Measurements from ENCODE around the gene UBE2C. TPM values are rescaled to one million over a fixed set of nuclear protein-coding genes. Genes with fewer than 3 reads are reported as not detected.

UBE2C gene
- total and polyA plus RNA-seq, 2 donors (not counting 1 experiment from before 2014, with no cell fraction given), result 0.54 to 2.4 TPM

DNA sequence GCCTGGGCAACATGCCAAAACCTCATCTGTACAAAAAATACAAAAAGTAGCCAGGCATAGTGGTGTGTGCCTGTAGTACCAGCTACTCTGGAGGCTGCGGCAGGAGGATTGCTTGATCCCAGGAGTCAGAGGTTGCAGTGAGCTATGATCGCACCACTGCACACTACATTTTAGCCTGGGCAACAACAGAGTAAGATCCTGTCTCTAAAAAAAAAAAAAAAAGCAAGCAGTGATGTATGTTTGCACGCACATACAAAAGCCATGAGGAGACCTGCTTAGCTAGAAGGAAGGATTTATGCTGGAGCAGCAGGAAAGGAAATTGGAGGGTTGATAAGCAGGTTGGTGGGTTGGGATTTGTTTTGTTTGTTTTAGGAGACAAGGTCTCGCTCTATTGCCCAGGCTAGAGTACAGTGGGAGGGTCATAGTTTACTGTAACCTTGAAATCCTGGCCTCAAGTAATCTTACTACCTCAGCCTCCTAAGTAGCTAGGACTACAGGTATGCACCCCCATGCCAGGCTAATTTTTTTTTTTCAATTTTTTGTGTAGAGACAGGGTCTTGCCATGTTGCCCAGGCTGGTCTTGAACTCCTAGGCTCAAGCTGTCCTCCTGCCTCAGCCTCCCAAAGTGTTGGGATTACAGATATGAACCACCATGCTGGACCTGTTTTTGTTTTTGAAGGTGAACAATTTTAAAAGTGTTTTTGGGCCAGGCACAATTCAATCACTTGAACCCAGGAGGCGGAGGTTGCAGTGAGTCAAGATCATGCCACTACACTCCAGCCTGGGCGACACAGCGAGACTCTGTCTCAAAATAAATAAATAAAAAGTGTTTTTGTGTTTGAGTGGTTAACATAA, 49.0 kb downstream of the UBE2C start:
- CTCF ChIA-PET, result interaction anchor here (0.8 to 1.6 kb wide), 3 partner anchors 28 to 109 kb away, joined by 4 to 6 read pairs (median 4); no protein-coding TSS in a partner anchor
- ATAC-seq (ENCODE audit: low read depth), result no peak
- POLR2A ChIA-PET, result interaction anchor here (0.6 kb wide), 1 partner anchor 48 kb away, joined by 3 read pairs; no protein-coding TSS in a partner anchor

More for the DNA sequence above, 49.0 kb downstream of the UBE2C start:
- H3K79me2 ChIP-seq (ENCODE audit: control insufficient read depth, insufficient read depth, low read length), result peaks cover 50% of the 10 kb centered on the region
- no peaks in the 10 kb centered on the region for H3K36me3 ChIP-seq (replicated peaks in 1 of 2; ENCODE audit: control extremely low read depth in 1 of 2, control insufficient read depth in 1 of 2, extremely low read depth in 1 of 2, insufficient read depth in 2 of 2, low read length in 1 of 2)
- DNase-seq, result no peak
- no peak overlapping the region for H3K4me3 Mint-ChIP-seq
- no peak overlapping the region for H2AFZ ChIP-seq (ENCODE audit: insufficient read depth, low read depth, low read length, poor library complexity, severe bottlenecking)
- no peaks in the 10 kb centered on the region for H3K27me3 Mint-ChIP-seq
- H3K4me3 ChIP-seq (ENCODE audit: control extremely low read depth in 1 of 5, extremely low read depth in 1 of 5, insufficient read depth in 1 of 5, low read depth in 2 of 5, low read length in 4 of 5), result no peak overlapping the region
- H3K4me2 ChIP-seq (replicated peaks; ENCODE audit: low read depth, low read length, poor library complexity, severe bottlenecking), result no peak overlapping the region
- TF ChIP-seq EZH2 (IDR thresholded peaks at IDR 0.05; ENCODE audit: borderline replicate concordance, insufficient read depth, low read depth, low read length, poor library complexity, severe bottlenecking), result no peak
- TF ChIP-seq, protein P1, sequence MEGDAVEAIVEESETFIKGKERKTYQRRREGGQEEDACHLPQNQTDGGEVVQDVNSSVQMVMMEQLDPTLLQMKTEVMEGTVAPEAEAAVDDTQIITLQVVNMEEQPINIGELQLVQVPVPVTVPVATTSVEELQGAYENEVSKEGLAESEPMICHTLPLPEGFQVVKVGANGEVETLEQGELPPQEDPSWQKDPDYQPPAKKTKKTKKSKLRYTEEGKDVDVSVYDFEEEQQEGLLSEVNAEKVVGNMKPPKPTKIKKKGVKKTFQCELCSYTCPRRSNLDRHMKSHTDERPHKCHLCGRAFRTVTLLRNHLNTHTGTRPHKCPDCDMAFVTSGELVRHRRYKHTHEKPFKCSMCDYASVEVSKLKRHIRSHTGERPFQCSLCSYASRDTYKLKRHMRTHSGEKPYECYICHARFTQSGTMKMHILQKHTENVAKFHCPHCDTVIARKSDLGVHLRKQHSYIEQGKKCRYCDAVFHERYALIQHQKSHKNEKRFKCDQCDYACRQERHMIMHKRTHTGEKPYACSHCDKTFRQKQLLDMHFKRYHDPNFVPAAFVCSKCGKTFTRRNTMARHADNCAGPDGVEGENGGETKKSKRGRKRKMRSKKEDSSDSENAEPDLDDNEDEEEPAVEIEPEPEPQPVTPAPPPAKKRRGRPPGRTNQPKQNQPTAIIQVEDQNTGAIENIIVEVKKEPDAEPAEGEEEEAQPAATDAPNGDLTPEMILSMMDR (IDR thresholded peaks at IDR 0.05), result no peak
- H3K9me3 ChIP-seq (ENCODE audit: control extremely low read depth in 1 of 3, control insufficient read depth in 2 of 3, insufficient read depth in 1 of 3, low read length in 2 of 3), result peaks cover 0 to 3% (median 0%) of the 10 kb centered on the region in 3 donors
- H3K27ac ChIP-seq (ENCODE audit: low read length in 2 of 2), result no peak overlapping the region
- no peaks in the 10 kb centered on the region for H4K20me1 ChIP-seq (ENCODE audit: control insufficient read depth, insufficient read depth, low read length, poor library complexity, severe bottlenecking)
- H3K4me1 Mint-ChIP-seq, result peaks cover 24% of the 10 kb centered on the region
- peaks cover 10 to 14% of the 10 kb centered on the region in 2 donors for H3K4me1 ChIP-seq (ENCODE audit: control insufficient read depth in 2 of 2, insufficient read depth in 2 of 2, low read length in 2 of 2)
- WGBS (ENCODE audit: insufficient coverage), result 100% methylated on average over 1 of the region's 7 CpGs
- H3K9me3 Mint-ChIP-seq (ENCODE audit: insufficient read depth), result no peaks in the 10 kb centered on the region
- no peaks in the 10 kb centered on the region for H3K27me3 ChIP-seq (replicated peaks in 1 of 4; ENCODE audit: control extremely low read depth in 1 of 4, control insufficient read depth in 3 of 4, insufficient read depth in 4 of 4, low read length in 3 of 4)
- intact Hi-C loops (cut with micrococcal nuclease), result no loop called here
- no peak overlapping the region for H3K9ac ChIP-seq (ENCODE audit: low read length)
- H3K27ac Mint-ChIP-seq, result no peak overlapping the region
